ENCODE measurements around the gene PECR. TPM values are rescaled to one million over a fixed set of nuclear protein-coding genes. Genes with fewer than 3 reads are reported as not detected.

PECR gene
- total and polyA plus RNA-seq, 2 of the 13 experiments (the other 11 are each of a cell fraction or from before 2014, with no cell fraction given): 151 to 153 TPM

DNA sequence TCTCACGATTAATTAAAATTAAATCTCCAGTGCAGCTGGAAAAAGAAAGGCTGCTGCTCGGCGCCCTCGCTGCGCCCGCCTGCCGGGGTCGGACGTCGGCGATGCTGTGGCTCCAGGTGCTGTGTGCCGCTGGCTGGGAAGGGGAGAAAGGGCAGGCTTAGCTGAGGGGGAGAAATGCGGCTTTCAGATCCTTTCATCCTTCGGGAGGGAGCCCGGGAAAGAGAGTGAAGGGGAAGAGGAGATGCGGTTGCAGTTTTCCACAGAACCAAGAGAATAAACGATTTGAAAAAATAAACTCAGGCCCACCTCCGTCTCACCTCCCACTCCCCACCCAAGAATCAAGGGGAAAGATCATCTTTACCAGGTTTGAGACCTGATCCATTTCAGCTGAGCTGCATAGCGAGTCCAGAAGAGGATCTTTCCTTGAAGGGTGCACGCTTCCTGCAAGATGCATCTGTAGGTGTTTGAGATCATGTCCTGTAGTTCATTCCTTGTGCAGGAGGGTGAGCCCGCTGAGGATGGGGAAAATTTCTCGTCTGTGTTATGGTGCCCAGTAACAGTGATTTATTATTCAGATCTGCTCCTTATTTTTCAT lies 605 bp upstream of the PECR start (continued):
- TF ChIP-seq, protein P1, sequence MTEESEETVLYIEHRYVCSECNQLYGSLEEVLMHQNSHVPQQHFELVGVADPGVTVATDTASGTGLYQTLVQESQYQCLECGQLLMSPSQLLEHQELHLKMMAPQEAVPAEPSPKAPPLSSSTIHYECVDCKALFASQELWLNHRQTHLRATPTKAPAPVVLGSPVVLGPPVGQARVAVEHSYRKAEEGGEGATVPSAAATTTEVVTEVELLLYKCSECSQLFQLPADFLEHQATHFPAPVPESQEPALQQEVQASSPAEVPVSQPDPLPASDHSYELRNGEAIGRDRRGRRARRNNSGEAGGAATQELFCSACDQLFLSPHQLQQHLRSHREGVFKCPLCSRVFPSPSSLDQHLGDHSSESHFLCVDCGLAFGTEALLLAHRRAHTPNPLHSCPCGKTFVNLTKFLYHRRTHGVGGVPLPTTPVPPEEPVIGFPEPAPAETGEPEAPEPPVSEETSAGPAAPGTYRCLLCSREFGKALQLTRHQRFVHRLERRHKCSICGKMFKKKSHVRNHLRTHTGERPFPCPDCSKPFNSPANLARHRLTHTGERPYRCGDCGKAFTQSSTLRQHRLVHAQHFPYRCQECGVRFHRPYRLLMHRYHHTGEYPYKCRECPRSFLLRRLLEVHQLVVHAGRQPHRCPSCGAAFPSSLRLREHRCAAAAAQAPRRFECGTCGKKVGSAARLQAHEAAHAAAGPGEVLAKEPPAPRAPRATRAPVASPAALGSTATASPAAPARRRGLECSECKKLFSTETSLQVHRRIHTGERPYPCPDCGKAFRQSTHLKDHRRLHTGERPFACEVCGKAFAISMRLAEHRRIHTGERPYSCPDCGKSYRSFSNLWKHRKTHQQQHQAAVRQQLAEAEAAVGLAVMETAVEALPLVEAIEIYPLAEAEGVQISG (CRISPR knock-in tag; IDR thresholded peaks at IDR 0.05): no peak
- TF ChIP-seq ZNF101 (CRISPR knock-in tag; IDR thresholded peaks at IDR 0.05; ENCODE audit: borderline replicate concordance, low read depth) (no peak), CCDC6 (CRISPR knock-in tag; IDR thresholded peaks at IDR 0.05) (0 out of 2 replicates have a peak, but pooled peaks have one; percentile 49), PAX8 (CRISPR knock-in tag; IDR thresholded peaks at IDR 0.05; ENCODE audit: borderline replicate concordance) (no peak), ZIK1 (CRISPR knock-in tag; IDR thresholded peaks at IDR 0.05; ENCODE audit: borderline replicate concordance, low read depth) (no peak), FOXC1 (CRISPR knock-in tag; IDR thresholded peaks at IDR 0.05; ENCODE audit: borderline replicate concordance) (0 out of 2 replicates have a peak, but pooled peaks have one; percentile 30), ZNF30 (CRISPR knock-in tag; IDR thresholded peaks at IDR 0.05) (no peak), CENPT (CRISPR knock-in tag; IDR thresholded peaks at IDR 0.05; ENCODE audit: low read depth) (no peak), NR1H2 (CRISPR knock-in tag; IDR thresholded peaks at IDR 0.05; ENCODE audit: borderline replicate concordance, low read depth) (no peak), YY1 (IDR thresholded peaks at IDR 0.05; ENCODE audit: insufficient read depth, insufficient replicate concordance, low read depth, low read length) (no peak), ZNF562 (CRISPR knock-in tag; IDR thresholded peaks at IDR 0.05; ENCODE audit: borderline replicate concordance) (no peak), ZNF160 (CRISPR knock-in tag; IDR thresholded peaks at IDR 0.05) (no peak), ZNF20 (CRISPR knock-in tag; IDR thresholded peaks at IDR 0.05) (no peak), SMC3 (IDR thresholded peaks at IDR 0.05; ENCODE audit: low read length) (no peak), FOXM1 (CRISPR knock-in tag; IDR thresholded peaks at IDR 0.05) (no peak), MYNN (CRISPR knock-in tag; IDR thresholded peaks at IDR 0.05; ENCODE audit: low read depth) (no peak), SALL1 (CRISPR knock-in tag; IDR thresholded peaks at IDR 0.05) (no peak), NFIC (IDR thresholded peaks at IDR 0.05; ENCODE audit: low read length) (no peak), MBD4 (IDR thresholded peaks at IDR 0.05; ENCODE audit: borderline replicate concordance, low read length) (no peak), ZNF749 (CRISPR knock-in tag; IDR thresholded peaks at IDR 0.05; ENCODE audit: borderline replicate concordance) (no peak)
- TF ChIP-seq, protein P2, sequence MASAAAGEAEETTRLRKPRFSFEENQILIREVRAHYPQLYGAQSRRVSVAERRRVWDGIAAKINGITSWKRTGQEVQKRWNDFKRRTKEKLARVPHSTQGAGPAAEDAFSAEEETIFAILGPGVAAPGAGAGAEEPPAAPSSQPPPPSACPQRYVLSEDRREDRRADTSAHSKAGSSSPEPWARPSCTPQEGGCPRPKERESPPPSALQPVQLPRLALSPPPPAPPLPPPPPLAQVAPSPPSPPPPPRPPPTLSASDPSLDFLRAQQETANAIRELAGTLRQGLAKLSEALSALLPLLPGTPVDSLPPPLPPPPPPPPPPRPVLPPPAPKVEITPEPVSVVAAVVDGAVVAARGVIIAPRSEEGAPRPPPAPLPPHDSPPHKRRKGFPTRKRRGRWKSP (CRISPR knock-in tag; IDR thresholded peaks at IDR 0.05): no peak
- TF ChIP-seq, protein P3, sequence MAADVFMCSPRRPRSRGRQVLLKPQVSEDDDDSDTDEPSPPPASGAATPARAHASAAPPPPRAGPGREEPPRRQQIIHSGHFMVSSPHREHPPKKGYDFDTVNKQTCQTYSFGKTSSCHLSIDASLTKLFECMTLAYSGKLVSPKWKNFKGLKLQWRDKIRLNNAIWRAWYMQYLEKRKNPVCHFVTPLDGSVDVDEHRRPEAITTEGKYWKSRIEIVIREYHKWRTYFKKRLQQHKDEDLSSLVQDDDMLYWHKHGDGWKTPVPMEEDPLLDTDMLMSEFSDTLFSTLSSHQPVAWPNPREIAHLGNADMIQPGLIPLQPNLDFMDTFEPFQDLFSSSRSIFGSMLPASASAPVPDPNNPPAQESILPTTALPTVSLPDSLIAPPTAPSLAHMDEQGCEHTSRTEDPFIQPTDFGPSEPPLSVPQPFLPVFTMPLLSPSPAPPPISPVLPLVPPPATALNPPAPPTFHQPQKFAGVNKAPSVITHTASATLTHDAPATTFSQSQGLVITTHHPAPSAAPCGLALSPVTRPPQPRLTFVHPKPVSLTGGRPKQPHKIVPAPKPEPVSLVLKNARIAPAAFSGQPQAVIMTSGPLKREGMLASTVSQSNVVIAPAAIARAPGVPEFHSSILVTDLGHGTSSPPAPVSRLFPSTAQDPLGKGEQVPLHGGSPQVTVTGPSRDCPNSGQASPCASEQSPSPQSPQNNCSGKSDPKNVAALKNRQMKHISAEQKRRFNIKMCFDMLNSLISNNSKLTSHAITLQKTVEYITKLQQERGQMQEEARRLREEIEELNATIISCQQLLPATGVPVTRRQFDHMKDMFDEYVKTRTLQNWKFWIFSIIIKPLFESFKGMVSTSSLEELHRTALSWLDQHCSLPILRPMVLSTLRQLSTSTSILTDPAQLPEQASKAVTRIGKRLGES (CRISPR knock-in tag; IDR thresholded peaks at IDR 0.05; ENCODE audit: borderline replicate concordance): no peak
